GM20000 (cell line): ENCODE measurements around the gene GALK1.
"Not testable (repeated sequence)": the region's sequence is repeated elsewhere in the genome, so short reads cannot be mapped to it uniquely, and the experiment has no call there.

Source experiments
- DNase-seq: peaks from one replicate; pipeline ENCODE4 v3.0.0; 2012; ENCODE audit warnings: low spot score
- TF ChIP-seq, protein P1 (sequence below): IDR thresholded peaks from 2 replicates; pipeline ENCODE4 v1.5.1; 2012; ENCODE audit warnings: mild to moderate bottlenecking, control low read depth; ENCODE audit errors: extremely low read depth, missing control alignments

The GALK1 gene

DNA sequence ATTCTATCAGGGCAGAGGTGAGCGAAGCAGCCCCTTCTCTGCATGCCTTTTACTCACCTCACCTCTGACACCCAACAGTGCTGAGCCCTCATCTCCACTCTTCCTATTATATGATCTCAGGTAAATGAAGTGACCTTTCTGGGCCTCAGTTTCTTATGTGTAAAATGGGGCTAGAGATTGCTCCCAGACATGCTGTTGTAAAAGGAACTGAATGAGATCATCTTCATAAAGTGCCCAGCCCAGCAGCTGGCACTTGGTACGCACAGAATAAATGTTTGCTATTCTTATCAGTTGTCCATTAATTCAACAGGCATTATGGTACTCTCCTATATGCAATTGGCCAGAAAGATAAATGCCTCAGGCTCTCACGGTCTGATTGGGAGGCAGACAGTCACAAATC lies 4.5 kb upstream of the GALK1 start:
- TF ChIP-seq, protein P1, sequence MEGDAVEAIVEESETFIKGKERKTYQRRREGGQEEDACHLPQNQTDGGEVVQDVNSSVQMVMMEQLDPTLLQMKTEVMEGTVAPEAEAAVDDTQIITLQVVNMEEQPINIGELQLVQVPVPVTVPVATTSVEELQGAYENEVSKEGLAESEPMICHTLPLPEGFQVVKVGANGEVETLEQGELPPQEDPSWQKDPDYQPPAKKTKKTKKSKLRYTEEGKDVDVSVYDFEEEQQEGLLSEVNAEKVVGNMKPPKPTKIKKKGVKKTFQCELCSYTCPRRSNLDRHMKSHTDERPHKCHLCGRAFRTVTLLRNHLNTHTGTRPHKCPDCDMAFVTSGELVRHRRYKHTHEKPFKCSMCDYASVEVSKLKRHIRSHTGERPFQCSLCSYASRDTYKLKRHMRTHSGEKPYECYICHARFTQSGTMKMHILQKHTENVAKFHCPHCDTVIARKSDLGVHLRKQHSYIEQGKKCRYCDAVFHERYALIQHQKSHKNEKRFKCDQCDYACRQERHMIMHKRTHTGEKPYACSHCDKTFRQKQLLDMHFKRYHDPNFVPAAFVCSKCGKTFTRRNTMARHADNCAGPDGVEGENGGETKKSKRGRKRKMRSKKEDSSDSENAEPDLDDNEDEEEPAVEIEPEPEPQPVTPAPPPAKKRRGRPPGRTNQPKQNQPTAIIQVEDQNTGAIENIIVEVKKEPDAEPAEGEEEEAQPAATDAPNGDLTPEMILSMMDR: no peak
- no peak for DNase-seq

DNA sequence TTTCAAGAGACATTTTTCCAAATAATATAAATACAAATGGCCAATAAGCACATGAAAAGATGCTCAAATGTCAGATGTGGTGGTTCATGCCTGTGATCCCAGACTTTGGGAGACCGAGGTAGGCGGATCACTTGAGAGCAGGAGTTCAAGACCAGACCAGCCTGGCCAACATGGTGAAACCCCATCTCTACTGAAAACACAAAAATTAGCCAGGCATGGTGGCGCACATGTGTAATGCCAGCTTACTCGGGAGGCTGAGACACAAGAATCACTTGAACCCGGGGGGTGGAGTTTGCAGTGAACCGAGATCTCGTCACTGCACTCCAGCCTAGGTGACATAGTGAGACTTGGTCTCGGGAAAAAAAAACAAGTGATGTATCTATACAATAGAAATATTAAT lies 2.9 kb upstream of the GALK1 start:
- no peak for DNase-seq
- TF ChIP-seq, protein P1: no peak

DNA sequence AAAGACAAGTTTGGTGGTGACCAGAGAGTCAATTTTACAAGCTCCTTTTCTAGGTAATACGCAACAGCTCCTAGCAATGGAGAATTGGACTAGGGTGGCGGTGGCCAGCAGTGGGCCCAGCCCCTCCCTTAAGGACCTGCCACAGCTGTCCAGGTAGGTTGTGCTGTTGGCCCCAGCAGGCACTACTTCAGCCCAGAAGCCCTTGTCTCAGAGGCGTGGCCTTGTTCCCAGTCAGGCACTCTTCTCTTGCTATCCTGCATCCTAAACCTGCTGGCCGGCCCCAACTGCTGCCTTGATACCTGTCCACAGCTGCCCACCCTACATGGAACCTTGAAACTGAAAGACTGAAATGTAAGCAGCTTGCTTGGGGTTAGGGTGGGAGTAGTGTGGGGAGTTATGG lies 989 bp upstream of the GALK1 start:
- TF ChIP-seq, protein P1: no peak
- no peak for DNase-seq

DNA sequence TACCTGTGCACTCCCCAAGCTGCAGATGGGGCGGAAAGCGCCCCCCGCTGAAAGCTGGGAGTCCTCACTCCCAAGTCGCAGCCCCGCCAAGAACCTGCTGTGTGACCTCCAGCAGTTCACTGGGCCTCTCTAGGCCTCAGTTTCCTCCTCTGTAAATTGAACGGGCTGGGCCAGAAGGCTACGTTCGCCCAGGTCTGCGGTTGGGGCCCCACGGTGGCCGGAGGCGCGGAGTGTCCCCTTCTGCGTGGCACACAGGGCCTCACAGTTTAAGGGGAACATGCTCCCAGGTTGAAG lies 628 bp downstream of the GALK1 start:
- no peak for DNase-seq
- TF ChIP-seq, protein P1: no peak

DNA sequence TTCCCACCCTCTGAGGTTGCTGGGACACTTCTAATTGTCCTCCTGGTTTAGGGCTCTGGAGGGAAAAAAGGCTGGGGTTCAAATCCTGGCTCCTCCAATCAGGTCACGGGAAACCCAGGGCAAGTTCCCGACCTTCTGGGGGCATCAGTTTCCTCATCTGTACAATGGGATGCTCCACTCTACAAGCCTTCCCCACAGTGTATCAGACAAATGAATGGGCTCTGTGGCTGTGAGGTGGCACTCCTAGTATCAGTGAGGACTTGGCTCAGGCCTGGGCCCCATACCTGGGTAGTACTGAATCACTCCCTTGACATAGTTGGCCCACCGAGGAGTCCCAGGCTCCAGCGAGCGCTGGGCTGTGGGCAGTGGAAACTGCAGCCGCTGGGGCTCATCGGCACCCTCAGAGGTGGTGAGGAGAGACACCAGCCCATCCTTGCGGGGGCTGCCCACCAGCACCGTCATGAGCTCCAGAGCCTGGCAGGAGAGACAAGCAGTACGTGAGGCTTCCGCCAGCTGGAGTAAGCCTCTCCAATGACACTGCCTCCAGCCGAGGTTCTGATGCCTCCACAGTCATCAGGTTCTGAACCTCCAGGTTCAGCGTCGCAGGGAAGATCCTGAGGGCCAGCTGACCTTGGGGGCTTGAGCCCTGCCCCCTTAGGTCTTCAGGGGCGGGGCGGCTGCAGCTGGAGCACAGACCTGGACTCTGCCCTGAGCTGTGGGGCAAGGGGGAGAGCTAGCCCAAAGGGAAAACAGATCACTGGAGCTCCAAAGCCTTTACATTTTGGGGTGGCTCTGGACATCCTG lies 1.2 kb downstream of the GALK1 start:
- DNase-seq: no peak
- TF ChIP-seq, protein P1: no peak

DNA sequence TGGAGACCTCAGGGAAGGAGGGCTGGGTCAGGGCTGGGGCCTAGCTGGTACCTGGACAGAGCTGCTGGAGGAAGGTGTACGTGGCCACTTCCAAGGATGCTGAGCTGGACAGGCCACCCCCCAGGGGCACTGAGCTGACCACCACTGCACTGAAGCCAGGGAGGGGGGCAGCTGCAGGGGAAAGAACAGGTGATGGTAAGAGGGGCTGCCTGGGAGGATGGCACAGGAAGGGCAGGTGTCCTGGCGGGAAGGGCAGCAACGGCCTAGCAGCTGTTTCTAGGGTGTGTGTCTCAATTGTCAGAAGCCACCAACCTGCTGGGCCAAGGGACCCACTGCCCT lies 1.8 kb downstream of the GALK1 start:
- no peak for DNase-seq
- TF ChIP-seq, protein P1: no peak

DNA sequence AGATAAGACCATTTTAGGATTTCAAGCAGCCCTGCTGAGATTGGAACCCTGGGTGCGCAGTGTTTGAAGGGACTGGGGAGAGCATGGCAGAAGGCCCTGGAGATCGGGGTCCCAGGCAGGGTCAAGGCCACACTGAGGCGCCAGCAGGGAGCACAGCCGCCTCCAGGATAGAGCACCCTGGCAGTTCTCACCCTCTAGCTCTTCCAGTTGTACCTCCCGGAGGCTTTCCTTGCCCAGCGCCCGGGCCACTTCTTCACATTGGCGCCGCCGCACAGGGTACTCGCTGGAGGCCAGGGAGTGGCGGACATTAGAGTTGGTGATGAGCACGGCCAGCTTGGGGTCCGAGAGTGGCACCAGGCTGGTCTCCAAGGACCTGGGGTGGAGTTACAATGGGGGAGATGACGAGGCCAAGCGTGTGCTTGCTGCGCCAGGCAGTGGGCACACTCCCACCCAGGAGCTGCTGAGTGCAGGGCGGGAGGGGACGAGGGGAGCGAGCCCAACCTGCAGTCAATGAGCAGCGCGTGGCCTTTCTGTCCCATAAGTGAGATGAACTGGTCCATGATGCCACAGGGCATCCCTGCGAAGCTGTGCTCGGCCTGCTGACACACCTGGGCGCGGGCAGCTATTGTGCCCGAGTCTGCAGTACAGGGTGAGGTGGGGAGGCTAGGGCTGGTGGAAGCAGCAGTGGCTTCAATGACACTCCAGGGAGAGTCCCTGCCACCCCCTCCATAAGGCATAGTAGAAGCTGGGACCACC lies 2.3 kb downstream of the GALK1 start:
- no peak for DNase-seq
- TF ChIP-seq, protein P1: no peak

DNA sequence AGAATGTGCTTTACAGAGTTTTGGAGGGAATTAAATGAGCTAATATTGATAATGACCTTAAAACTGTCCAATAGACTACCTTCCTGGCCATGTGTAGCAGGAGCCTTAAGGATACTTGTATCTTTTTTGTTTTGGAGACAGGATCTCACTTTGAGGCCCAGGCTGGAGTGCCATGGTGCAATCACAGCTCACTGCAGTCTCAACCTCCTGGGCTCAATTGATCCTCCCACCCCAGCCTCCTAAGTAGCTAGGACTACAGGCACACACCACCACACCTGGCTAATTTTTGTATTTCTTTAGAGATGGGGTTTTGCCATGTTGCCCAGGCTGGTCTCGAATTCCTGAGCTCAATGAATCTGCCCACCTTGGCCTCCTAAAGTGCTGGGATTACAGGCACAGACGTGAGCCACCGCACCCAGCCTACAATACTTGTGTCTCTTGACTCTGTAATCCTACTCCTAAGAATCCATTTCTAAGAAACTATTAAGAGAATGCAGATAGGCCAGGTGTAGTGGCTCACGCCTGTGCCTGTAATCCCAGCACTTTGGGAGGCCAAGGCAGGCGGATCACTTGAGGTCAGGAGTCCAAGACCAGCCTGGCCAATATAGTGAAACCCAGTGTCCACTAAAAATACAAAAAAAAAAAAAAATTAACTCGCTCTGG lies 4.9 kb downstream of the GALK1 start:
- DNase-seq: not testable (repeated sequence)
